HepG2 (cell line): Measurements from ENCODE around the gene SURF2. TPM values are rescaled to one million over a fixed set of nuclear protein-coding genes. Genes with fewer than 3 reads are reported as not detected.

Experiments used
- AHR ChIP-seq: IDR thresholded peaks from 2 replicates; pipeline ENCODE4 v1.6.1; 2018; ENCODE audit warnings: missing genetic modification reagents, missing compliant biosample characterization
- ARNT2 ChIP-seq: sonication (generic); formaldehyde crosslinking; IDR thresholded peaks from 2 replicates; pipeline ENCODE4 v1.8.0; 2022; ENCODE audit warnings: mild to moderate bottlenecking, low read depth, missing genetic modification reagents, moderate library complexity
- ESRRA ChIP-seq: sonication (generic); formaldehyde crosslinking; IDR thresholded peaks from 2 replicates; pipeline ENCODE4 v1.5.1; 2020; ENCODE audit warnings: mild to moderate bottlenecking, low read depth, missing genetic modification reagents
- GABPA ChIP-seq, 2 experiments: IDR thresholded peaks; 2 replicates each; pipeline ENCODE4 v1.6.1; 2011 to 2016; ENCODE audit warnings: low read depth in 2 of 2, low read length in 1 of 2, missing biosample characterization in 1 of 2, missing genetic modification characterization in 1 of 2
- HMG20A ChIP-seq: IDR thresholded peaks from 2 replicates; pipeline ENCODE4 v1.6.1; 2016; ENCODE audit warnings: borderline replicate concordance
- MTA3 ChIP-seq: sonication (generic); formaldehyde crosslinking; IDR thresholded peaks from 2 replicates; pipeline ENCODE4 v1.4.0; 2020; ENCODE audit warnings: missing genetic modification reagents
- POLR2G ChIP-seq: fragments of 200-400 bp; formaldehyde crosslinking; IDR thresholded peaks from 2 replicates; pipeline ENCODE4 v1.6.1; 2018; ENCODE audit warnings: mild to moderate bottlenecking, low read depth, low read length, moderate library complexity
- SKI ChIP-seq: fragments of 450-650 bp; IDR thresholded peaks from one replicate; pipeline ENCODE4 v1.6.1; 2018; ENCODE audit warnings: mild to moderate bottlenecking; ENCODE audit not compliant: partially characterized antibody
- TAF1 ChIP-seq: sonication (generic); formaldehyde crosslinking; IDR thresholded peaks from 2 replicates; pipeline ENCODE4 v1.4.0; 2020; ENCODE audit warnings: missing genetic modification reagents
- ZFX ChIP-seq: sonication (generic); formaldehyde crosslinking; IDR thresholded peaks from 2 replicates; pipeline ENCODE4 v1.4.0; 2020; ENCODE audit warnings: mild to moderate bottlenecking, low read depth, missing genetic modification reagents, moderate library complexity
- ZNF431 ChIP-seq: sonication (generic); formaldehyde crosslinking; IDR thresholded peaks from 2 replicates; pipeline ENCODE4 v1.9.0; 2022; ENCODE audit warnings: missing genetic modification reagents, low read depth, mild to moderate bottlenecking, borderline replicate concordance
- ZSCAN31 ChIP-seq: sonication (generic); formaldehyde crosslinking; IDR thresholded peaks from 2 replicates; pipeline ENCODE4 v1.5.0; 2020; ENCODE audit warnings: low read depth, mild to moderate bottlenecking, missing genetic modification reagents
- polyA plus RNA-seq, 8 experiments: library from polyadenylated mRNA; depleted of rRNA in 3 of 8; stranded (reverse) in 7 of 8; unstranded in 1 of 8; fragments of >200 nt; fragmentation: Illumina TruSeq in 4 of 8; extraction: Trizol in 4 of 8; gene quantifications; 2 replicates each; pipeline versions ENCODE4 v1.2.1 to v1.2.3, GENCODE V29; 2011 to 2016; ENCODE audit warnings: low read depth in 4 of 8, missing spikeins in 1 of 8, mixed read lengths in 1 of 8; ENCODE audit not compliant: insufficient read depth in 1 of 8
- total RNA-seq, 5 experiments: library from RNA; depleted of rRNA; stranded (reverse); fragments of >200 nt; fragmentation: Illumina TruSeq; extraction: Trizol; gene quantifications; 2 replicates each; pipeline ENCODE4 v1.2.3, GENCODE V29; 2016; ENCODE audit warnings: low read depth in 1 of 5
- TF ChIP-seq, protein P1 (sequence below): sonication (generic); formaldehyde crosslinking; IDR thresholded peaks from 2 replicates; pipeline ENCODE4 v1.5.1; 2020; ENCODE audit warnings: mild to moderate bottlenecking, missing genetic modification reagents, moderate library complexity
- TF ChIP-seq, protein P2 (sequence below): sonication (generic); formaldehyde crosslinking; IDR thresholded peaks from 2 replicates; pipeline ENCODE4 v1.8.0; 2022; ENCODE audit warnings: missing genetic modification reagents, mild to moderate bottlenecking, borderline replicate concordance
- TF ChIP-seq, protein P3 (sequence below): sonication (generic); formaldehyde crosslinking; IDR thresholded peaks from 2 replicates; pipeline ENCODE4 v1.9.0; 2021; ENCODE audit warnings: missing genetic modification reagents, borderline replicate concordance
- TF ChIP-seq, protein P4 (sequence below): sonication (generic); formaldehyde crosslinking; IDR thresholded peaks from 2 replicates; pipeline ENCODE4 v1.4.0; 2020; ENCODE audit warnings: mild to moderate bottlenecking, low read depth, missing genetic modification reagents
- TF ChIP-seq, protein P5 (sequence below): sonication (generic); formaldehyde crosslinking; IDR thresholded peaks from 2 replicates; pipeline ENCODE4 v1.4.0; 2020; ENCODE audit warnings: missing genetic modification reagents

Gene SURF2
- total and polyA plus RNA-seq, 2 of the 13 experiments (the other 11 are each of a cell fraction or from before 2014, with no cell fraction given) = 6.3 to 13.6 TPM

DNA sequence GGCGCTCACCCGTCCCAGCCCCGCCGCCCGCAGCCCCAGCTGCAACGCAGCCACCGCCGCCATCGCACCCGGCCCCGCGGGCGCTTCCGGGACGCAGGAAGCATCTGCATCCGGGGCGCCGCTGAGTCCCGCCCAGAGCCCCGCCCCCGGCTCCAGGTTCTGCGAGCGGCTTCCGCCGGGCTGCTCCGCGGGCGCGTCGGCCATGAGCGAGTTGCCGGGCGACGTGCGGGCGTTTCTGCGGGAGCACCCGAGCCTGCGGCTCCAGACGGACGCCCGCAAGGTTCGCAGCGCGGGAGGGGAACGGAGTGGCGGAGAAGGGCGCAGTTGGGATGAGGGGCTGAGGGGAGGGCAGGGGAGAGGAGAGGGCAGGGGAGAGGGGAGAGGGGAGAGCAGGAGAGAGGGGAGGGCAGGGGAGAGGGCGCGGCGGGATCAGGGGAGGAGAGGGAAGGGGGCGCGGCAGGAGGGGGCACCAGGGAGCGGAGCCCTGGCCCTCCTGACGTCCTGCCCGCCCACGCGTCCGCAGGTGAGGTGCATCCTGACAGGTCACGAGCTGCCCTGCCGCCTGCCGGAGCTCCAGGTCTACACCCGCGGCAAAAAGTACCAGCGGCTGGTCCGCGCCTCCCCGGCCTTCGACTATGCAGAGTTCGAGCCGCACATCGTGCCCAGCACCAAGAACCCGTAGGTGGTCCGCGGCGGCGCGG, at the start of gene SURF2, which contains the start of gene SURF1 (continued):
- no peak for TF ChIP-seq AHR (CRISPR knock-in tag)
- no peak for TF ChIP-seq HMG20A (CRISPR knock-in tag)
- TF ChIP-seq, protein P1, sequence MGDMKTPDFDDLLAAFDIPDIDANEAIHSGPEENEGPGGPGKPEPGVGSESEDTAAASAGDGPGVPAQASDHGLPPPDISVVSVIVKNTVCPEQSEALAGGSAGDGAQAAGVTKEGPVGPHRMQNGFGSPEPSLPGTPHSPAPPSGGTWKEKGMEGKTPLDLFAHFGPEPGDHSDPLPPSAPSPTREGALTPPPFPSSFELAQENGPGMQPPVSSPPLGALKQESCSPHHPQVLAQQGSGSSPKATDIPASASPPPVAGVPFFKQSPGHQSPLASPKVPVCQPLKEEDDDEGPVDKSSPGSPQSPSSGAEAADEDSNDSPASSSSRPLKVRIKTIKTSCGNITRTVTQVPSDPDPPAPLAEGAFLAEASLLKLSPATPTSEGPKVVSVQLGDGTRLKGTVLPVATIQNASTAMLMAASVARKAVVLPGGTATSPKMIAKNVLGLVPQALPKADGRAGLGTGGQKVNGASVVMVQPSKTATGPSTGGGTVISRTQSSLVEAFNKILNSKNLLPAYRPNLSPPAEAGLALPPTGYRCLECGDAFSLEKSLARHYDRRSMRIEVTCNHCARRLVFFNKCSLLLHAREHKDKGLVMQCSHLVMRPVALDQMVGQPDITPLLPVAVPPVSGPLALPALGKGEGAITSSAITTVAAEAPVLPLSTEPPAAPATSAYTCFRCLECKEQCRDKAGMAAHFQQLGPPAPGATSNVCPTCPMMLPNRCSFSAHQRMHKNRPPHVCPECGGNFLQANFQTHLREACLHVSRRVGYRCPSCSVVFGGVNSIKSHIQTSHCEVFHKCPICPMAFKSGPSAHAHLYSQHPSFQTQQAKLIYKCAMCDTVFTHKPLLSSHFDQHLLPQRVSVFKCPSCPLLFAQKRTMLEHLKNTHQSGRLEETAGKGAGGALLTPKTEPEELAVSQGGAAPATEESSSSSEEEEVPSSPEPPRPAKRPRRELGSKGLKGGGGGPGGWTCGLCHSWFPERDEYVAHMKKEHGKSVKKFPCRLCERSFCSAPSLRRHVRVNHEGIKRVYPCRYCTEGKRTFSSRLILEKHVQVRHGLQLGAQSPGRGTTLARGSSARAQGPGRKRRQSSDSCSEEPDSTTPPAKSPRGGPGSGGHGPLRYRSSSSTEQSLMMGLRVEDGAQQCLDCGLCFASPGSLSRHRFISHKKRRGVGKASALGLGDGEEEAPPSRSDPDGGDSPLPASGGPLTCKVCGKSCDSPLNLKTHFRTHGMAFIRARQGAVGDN (CRISPR knock-in tag) = peak; percentile 71
- TF ChIP-seq ZNF431 (CRISPR knock-in tag) = 0 out of 2 replicates have a peak, but pooled peaks have one; percentile 26
- no peak for TF ChIP-seq SKI
- TF ChIP-seq MTA3 (CRISPR knock-in tag) = no peak
- TF ChIP-seq ARNT2 (CRISPR knock-in tag) = peak; percentile 36; the same call in 1 of the 2 replicates
- peak; percentile 87 for TF ChIP-seq POLR2G
- TF ChIP-seq ESRRA = peak; percentile 52; the same call in 1 of the 2 replicates
- TF ChIP-seq, protein P2, sequence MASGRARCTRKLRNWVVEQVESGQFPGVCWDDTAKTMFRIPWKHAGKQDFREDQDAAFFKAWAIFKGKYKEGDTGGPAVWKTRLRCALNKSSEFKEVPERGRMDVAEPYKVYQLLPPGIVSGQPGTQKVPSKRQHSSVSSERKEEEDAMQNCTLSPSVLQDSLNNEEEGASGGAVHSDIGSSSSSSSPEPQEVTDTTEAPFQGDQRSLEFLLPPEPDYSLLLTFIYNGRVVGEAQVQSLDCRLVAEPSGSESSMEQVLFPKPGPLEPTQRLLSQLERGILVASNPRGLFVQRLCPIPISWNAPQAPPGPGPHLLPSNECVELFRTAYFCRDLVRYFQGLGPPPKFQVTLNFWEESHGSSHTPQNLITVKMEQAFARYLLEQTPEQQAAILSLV (CRISPR knock-in tag) = peak; percentile 33; the same call in 1 of the 2 replicates
- TF ChIP-seq, protein P3, sequence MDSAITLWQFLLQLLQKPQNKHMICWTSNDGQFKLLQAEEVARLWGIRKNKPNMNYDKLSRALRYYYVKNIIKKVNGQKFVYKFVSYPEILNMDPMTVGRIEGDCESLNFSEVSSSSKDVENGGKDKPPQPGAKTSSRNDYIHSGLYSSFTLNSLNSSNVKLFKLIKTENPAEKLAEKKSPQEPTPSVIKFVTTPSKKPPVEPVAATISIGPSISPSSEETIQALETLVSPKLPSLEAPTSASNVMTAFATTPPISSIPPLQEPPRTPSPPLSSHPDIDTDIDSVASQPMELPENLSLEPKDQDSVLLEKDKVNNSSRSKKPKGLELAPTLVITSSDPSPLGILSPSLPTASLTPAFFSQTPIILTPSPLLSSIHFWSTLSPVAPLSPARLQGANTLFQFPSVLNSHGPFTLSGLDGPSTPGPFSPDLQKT (CRISPR knock-in tag) = no peak
- peak; percentile 60; the same call in 1 of the 2 replicates for TF ChIP-seq TAF1 (CRISPR knock-in tag)
- TF ChIP-seq ZSCAN31 (CRISPR knock-in tag) = 0 out of 2 replicates have a peak, but pooled peaks have one; percentile 54
- TF ChIP-seq GABPA (IDR thresholded peaks at IDR 0.05; ENCODE audit: low read depth, low read length) = no peak
- TF ChIP-seq GABPA (CRISPR knock-in tag; IDR thresholded peaks at IDR 0.05; ENCODE audit: low read depth) = peak; percentile 86
- TF ChIP-seq, protein P4, sequence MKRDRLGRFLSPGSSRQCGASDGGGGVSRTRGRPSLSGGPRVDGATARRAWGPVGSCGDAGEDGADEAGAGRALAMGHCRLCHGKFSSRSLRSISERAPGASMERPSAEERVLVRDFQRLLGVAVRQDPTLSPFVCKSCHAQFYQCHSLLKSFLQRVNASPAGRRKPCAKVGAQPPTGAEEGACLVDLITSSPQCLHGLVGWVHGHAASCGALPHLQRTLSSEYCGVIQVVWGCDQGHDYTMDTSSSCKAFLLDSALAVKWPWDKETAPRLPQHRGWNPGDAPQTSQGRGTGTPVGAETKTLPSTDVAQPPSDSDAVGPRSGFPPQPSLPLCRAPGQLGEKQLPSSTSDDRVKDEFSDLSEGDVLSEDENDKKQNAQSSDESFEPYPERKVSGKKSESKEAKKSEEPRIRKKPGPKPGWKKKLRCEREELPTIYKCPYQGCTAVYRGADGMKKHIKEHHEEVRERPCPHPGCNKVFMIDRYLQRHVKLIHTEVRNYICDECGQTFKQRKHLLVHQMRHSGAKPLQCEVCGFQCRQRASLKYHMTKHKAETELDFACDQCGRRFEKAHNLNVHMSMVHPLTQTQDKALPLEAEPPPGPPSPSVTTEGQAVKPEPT (CRISPR knock-in tag) = no peak
- peak; percentile 43 for TF ChIP-seq ZFX
- TF ChIP-seq, protein P5, sequence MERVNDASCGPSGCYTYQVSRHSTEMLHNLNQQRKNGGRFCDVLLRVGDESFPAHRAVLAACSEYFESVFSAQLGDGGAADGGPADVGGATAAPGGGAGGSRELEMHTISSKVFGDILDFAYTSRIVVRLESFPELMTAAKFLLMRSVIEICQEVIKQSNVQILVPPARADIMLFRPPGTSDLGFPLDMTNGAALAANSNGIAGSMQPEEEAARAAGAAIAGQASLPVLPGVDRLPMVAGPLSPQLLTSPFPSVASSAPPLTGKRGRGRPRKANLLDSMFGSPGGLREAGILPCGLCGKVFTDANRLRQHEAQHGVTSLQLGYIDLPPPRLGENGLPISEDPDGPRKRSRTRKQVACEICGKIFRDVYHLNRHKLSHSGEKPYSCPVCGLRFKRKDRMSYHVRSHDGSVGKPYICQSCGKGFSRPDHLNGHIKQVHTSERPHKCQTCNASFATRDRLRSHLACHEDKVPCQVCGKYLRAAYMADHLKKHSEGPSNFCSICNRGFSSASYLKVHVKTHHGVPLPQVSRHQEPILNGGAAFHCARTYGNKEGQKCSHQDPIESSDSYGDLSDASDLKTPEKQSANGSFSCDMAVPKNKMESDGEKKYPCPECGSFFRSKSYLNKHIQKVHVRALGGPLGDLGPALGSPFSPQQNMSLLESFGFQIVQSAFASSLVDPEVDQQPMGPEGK (CRISPR knock-in tag) = 0 out of 2 replicates have a peak, but pooled peaks have one; percentile 1
